ENCODE measurements around the gene EPS8L2. TPM values are rescaled to one million over a fixed set of nuclear protein-coding genes. Genes with fewer than 3 reads are reported as not detected.

Gene EPS8L2
- total and polyA plus RNA-seq, 2 experiments from 2014 or later = 157 to 310 TPM

DNA sequence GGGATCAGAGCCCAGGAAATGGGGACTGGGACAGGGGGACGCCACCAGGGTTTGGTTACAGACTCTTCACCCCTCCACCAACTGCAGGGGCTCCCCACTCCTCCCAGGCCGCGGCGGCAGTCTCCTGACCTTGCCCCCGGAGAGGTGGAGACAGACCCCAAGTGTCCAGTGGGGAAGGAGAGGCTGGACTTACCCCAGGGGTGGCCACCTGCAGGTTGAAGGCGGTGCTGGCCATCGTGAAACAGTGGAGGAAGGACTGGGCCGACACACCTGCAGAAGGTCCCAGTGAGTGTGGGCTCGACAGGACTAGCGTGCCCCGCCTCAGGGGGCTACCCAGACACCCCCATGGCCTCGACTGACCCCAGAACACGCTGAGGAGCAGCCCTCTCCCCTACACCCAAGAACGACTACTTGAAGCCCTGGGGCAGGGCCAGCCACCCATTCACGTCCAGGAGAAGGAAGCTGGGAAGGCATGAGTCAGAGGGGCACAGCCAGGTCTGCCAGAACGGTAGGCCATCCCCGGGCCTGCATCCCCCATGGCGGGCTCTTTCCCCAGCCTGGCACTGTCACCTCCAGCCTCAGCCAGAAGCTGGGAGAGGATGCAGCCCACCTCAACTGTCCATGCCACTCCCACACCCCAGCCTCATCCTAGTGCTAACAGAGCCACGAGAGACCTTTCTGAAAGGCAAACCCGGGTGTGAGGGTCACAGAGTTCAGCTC, 69.0 kb downstream of the EPS8L2 start:
- Histone ChIP-seq H3K79me2 (peaks cover 64% of the 10 kb centered on the region), H3K9me3 (ENCODE audit: low read depth) (no peaks in the 10 kb centered on the region), H2AFZ (no peak overlapping the region), H3K27me3 (no peaks in the 10 kb centered on the region), H3K4me3 (no peak overlapping the region), H3K4me2 (peak overlapping the region; percentile 100), H3K36me3 (replicated peaks; ENCODE audit: insufficient read depth, low read depth) (no peaks in the 10 kb centered on the region), H3K9me2 (replicated peaks; ENCODE audit: insufficient read depth) (no peaks in the 10 kb centered on the region), H3K4me1 (ENCODE audit: insufficient read depth) (peaks cover 21% of the 10 kb centered on the region), H4K20me1 (ENCODE audit: insufficient read depth, poor library complexity, severe bottlenecking) (peaks cover 43% of the 10 kb centered on the region), H3K27ac (no peak overlapping the region)
- peak; percentile 20 for DNase-seq (ENCODE audit: low spot score)
- WGBS (ENCODE audit: low lambda C conversion rate, missing lambda C conversion rate) = 86% methylated on average over 20 of the region's 20 CpGs
- TF ChIP-seq, protein P1, sequence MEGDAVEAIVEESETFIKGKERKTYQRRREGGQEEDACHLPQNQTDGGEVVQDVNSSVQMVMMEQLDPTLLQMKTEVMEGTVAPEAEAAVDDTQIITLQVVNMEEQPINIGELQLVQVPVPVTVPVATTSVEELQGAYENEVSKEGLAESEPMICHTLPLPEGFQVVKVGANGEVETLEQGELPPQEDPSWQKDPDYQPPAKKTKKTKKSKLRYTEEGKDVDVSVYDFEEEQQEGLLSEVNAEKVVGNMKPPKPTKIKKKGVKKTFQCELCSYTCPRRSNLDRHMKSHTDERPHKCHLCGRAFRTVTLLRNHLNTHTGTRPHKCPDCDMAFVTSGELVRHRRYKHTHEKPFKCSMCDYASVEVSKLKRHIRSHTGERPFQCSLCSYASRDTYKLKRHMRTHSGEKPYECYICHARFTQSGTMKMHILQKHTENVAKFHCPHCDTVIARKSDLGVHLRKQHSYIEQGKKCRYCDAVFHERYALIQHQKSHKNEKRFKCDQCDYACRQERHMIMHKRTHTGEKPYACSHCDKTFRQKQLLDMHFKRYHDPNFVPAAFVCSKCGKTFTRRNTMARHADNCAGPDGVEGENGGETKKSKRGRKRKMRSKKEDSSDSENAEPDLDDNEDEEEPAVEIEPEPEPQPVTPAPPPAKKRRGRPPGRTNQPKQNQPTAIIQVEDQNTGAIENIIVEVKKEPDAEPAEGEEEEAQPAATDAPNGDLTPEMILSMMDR (IDR thresholded peaks at IDR 0.05; ENCODE audit: poor library complexity) = no peak
- TF ChIP-seq EZH2phosphoT487 (IDR thresholded peaks at IDR 0.05; ENCODE audit: low read depth, severe bottlenecking, unreplicated experiment) (no peak), EZH2 (IDR thresholded peaks at IDR 0.05; ENCODE audit: borderline replicate concordance) (no peak)

DNA sequence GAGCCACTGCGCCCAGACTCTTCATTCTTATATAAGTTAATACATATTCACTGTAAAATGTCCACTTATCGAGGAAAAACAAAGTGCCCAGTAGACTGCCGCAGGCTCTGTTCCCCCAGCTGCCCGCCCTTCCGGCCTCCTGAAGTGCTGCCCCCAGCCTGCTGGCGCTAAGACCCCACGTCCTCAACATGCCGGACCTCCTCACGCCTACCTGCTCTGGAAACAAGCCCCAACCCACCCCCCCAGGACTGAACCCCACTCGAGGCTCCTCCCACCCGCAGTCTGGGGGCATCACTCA, 70.2 kb downstream of the EPS8L2 start:
- H3K36me3 ChIP-seq (replicated peaks; ENCODE audit: insufficient read depth, low read depth) = no peaks in the 10 kb centered on the region
- peak overlapping the region; percentile 100 for H3K4me2 ChIP-seq
- H3K4me3 ChIP-seq = peak overlapping the region; percentile 100
- no peak overlapping the region for H3K27ac ChIP-seq
- H3K9me2 ChIP-seq (replicated peaks; ENCODE audit: insufficient read depth) = no peaks in the 10 kb centered on the region
- peaks cover 44% of the 10 kb centered on the region for H4K20me1 ChIP-seq (ENCODE audit: insufficient read depth, poor library complexity, severe bottlenecking)
- no peaks in the 10 kb centered on the region for H3K27me3 ChIP-seq
- TF ChIP-seq, protein P1 (IDR thresholded peaks at IDR 0.05; ENCODE audit: poor library complexity) = no peak
- no peak for TF ChIP-seq EZH2phosphoT487 (IDR thresholded peaks at IDR 0.05; ENCODE audit: low read depth, severe bottlenecking, unreplicated experiment)
- TF ChIP-seq EZH2 (IDR thresholded peaks at IDR 0.05; ENCODE audit: borderline replicate concordance) = no peak
- DNase-seq (ENCODE audit: low spot score) = no peak
- no peak overlapping the region for H2AFZ ChIP-seq
- 62% methylated on average over 9 of the region's 11 CpGs for WGBS (ENCODE audit: low lambda C conversion rate, missing lambda C conversion rate)
- peaks cover 64% of the 10 kb centered on the region for H3K79me2 ChIP-seq
- H3K9me3 ChIP-seq (ENCODE audit: low read depth) = no peaks in the 10 kb centered on the region
- peaks cover 21% of the 10 kb centered on the region for H3K4me1 ChIP-seq (ENCODE audit: insufficient read depth)

DNA sequence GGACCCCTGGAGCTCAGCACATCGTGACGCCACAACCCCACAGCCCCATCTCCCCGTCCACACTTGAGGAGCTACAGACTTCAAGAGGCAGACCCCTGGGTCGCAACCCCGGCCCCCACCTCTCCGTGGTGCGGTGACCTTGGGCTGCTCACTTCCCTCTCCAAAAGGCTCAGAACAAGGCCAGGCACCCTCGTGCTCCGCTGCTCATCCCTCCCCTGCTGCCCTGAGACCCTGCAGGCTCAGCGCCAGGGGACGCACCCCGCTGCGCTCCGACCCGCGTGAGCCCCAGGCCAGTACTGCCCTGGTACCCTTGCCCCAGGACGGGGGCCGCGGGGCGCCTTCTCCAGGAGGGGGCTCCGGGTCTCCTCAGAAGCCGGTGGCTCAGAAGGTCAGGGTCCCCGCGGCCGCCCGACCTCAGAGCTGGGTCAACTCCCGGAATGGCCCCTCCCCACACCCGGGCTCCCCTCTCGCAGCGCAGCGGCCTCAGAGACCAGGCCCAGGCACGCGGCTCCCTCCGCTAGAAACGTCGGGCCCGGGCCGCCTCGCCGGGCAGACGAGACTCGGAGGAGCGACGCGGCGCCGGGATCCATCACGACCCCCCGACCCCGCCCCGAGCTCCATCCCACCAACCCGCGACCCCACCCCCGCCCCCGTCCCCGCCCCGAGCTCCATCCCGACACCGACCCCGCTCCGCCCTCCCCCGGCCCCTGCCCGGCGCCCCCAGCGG, 70.7 kb downstream of the EPS8L2 start:
- Histone ChIP-seq H3K79me2 (peaks cover 64% of the 10 kb centered on the region), H3K9me2 (replicated peaks; ENCODE audit: insufficient read depth) (no peaks in the 10 kb centered on the region), H2AFZ (peak overlapping the region; percentile 76), H3K4me2 (peak overlapping the region; percentile 100), H3K4me3 (peak overlapping the region; percentile 100), H3K36me3 (replicated peaks; ENCODE audit: insufficient read depth, low read depth) (no peaks in the 10 kb centered on the region), H3K9me3 (ENCODE audit: low read depth) (no peaks in the 10 kb centered on the region), H3K27me3 (no peaks in the 10 kb centered on the region), H3K27ac (peak overlapping the region; percentile 95), H4K20me1 (ENCODE audit: insufficient read depth, poor library complexity, severe bottlenecking) (peaks cover 40% of the 10 kb centered on the region), H3K4me1 (ENCODE audit: insufficient read depth) (peaks cover 21% of the 10 kb centered on the region)
- peak; percentile 71 for DNase-seq (ENCODE audit: low spot score)
- TF ChIP-seq EZH2 (IDR thresholded peaks at IDR 0.05; ENCODE audit: borderline replicate concordance) (no peak), EZH2phosphoT487 (IDR thresholded peaks at IDR 0.05; ENCODE audit: low read depth, severe bottlenecking, unreplicated experiment) (no peak)
- TF ChIP-seq, protein P1 (IDR thresholded peaks at IDR 0.05; ENCODE audit: poor library complexity) = peak; percentile 5
- 1% methylated on average over 27 of the region's 65 CpGs for WGBS (ENCODE audit: low lambda C conversion rate, missing lambda C conversion rate)

Other genes starting within 250 kb of the EPS8L2 start
- gene RNH1, start 199.0 kb upstream of the EPS8L2 start, total RNA-seq = 87.5 and 105 TPM in 2 replicates
- 199 and 200 TPM in 2 replicates for gene RNH1, start 199.0 kb upstream of the EPS8L2 start, polyA plus RNA-seq
- 19.3 and 28.4 TPM in 2 replicates for gene HRAS, start 170.7 kb upstream of the EPS8L2 start, total RNA-seq
- gene HRAS, start 170.7 kb upstream of the EPS8L2 start, polyA plus RNA-seq = 57.9 and 84.0 TPM in 2 replicates
- 0.64 and 1.6 TPM in 2 replicates for gene LRRC56, start 168.7 kb upstream of the EPS8L2 start, total RNA-seq
- 0.40 and 1.2 TPM in 2 replicates for gene LRRC56, start 168.7 kb upstream of the EPS8L2 start, polyA plus RNA-seq
- gene LMNTD2, start 145.5 kb upstream of the EPS8L2 start, total RNA-seq = 3.4 and 7.3 TPM in 2 replicates
- gene LMNTD2, start 145.5 kb upstream of the EPS8L2 start, polyA plus RNA-seq = 15.9 and 19.1 TPM in 2 replicates
- 47.6 and 75.8 TPM in 2 replicates for gene RASSF7, start 145.3 kb upstream of the EPS8L2 start, total RNA-seq
- gene RASSF7, start 145.3 kb upstream of the EPS8L2 start, polyA plus RNA-seq = 104 and 130 TPM in 2 replicates
- gene PHRF1, start 129.8 kb upstream of the EPS8L2 start, total RNA-seq = 25.6 and 26.9 TPM in 2 replicates
- gene PHRF1, start 129.8 kb upstream of the EPS8L2 start, polyA plus RNA-seq = 25.6 TPM in 2 replicates
- gene IRF7, start 90.3 kb upstream of the EPS8L2 start, total RNA-seq = 9.3 and 10.4 TPM in 2 replicates
- gene IRF7, start 90.3 kb upstream of the EPS8L2 start, polyA plus RNA-seq = 24.6 and 30.4 TPM in 2 replicates
- gene CDHR5, start 81.3 kb upstream of the EPS8L2 start, total RNA-seq = 91.5 and 114 TPM in 2 replicates
- 142 and 166 TPM in 2 replicates for gene CDHR5, start 81.3 kb upstream of the EPS8L2 start, polyA plus RNA-seq
- not detected in 2 replicates for gene SCT, start 79.0 kb upstream of the EPS8L2 start, total RNA-seq
- 20.5 and 21.7 TPM in 2 replicates for gene SCT, start 79.0 kb upstream of the EPS8L2 start, polyA plus RNA-seq
- not detected in 2 replicates for gene DRD4, start 69.0 kb upstream of the EPS8L2 start, total RNA-seq
- 1.1 and 2.9 TPM in 2 replicates for gene DRD4, start 69.0 kb upstream of the EPS8L2 start, polyA plus RNA-seq
- gene DEAF1, start 11.0 kb upstream of the EPS8L2 start, total RNA-seq = 27.2 and 41.5 TPM in 2 replicates
- gene DEAF1, start 11.0 kb upstream of the EPS8L2 start, polyA plus RNA-seq = 59.1 and 75.1 TPM in 2 replicates
- 23.8 and 26.7 TPM in 2 replicates for gene TMEM80, start 10.4 kb upstream of the EPS8L2 start, total RNA-seq
- 35.5 and 38.1 TPM in 2 replicates for gene TMEM80, start 10.4 kb upstream of the EPS8L2 start, polyA plus RNA-seq
- 132 and 137 TPM in 2 replicates for gene TALDO1, start 41.2 kb downstream of the EPS8L2 start, total RNA-seq
- gene TALDO1, start 41.2 kb downstream of the EPS8L2 start, polyA plus RNA-seq = 161 and 178 TPM in 2 replicates
- 21.4 and 24.2 TPM in 2 replicates for gene GATD1, start 71.3 kb downstream of the EPS8L2 start, total RNA-seq
- gene GATD1, start 71.3 kb downstream of the EPS8L2 start, polyA plus RNA-seq = 21.6 and 29.0 TPM in 2 replicates
- gene CEND1, start 83.9 kb downstream of the EPS8L2 start, total RNA-seq = not detected in 2 replicates
- gene CEND1, start 83.9 kb downstream of the EPS8L2 start, polyA plus RNA-seq = 0.39 TPM in 1 of 2 replicates, not detected in the other
- 11.1 and 16.2 TPM in 2 replicates for gene SLC25A22, start 92.0 kb downstream of the EPS8L2 start, total RNA-seq
- 19.7 and 23.7 TPM in 2 replicates for gene SLC25A22, start 92.0 kb downstream of the EPS8L2 start, polyA plus RNA-seq
- gene PIDD1, start 99.0 kb downstream of the EPS8L2 start, total RNA-seq = 7.1 and 11.1 TPM in 2 replicates
- 16.3 and 29.5 TPM in 2 replicates for gene PIDD1, start 99.0 kb downstream of the EPS8L2 start, polyA plus RNA-seq
- gene RPLP2, start 103.7 kb downstream of the EPS8L2 start, total RNA-seq = 342 and 401 TPM in 2 replicates
- gene RPLP2, start 103.7 kb downstream of the EPS8L2 start, polyA plus RNA-seq = 468 and 539 TPM in 2 replicates
- gene PNPLA2, start 112.7 kb downstream of the EPS8L2 start, total RNA-seq = 12.2 and 12.9 TPM in 2 replicates
- gene PNPLA2, start 112.7 kb downstream of the EPS8L2 start, polyA plus RNA-seq = 50.0 and 57.3 TPM in 2 replicates
- 9.7 and 10.2 TPM in 2 replicates for gene CRACR2B, start 121.7 kb downstream of the EPS8L2 start, total RNA-seq
- gene CRACR2B, start 121.7 kb downstream of the EPS8L2 start, polyA plus RNA-seq = 33.2 and 39.7 TPM in 2 replicates
- gene CD151, start 126.7 kb downstream of the EPS8L2 start, total RNA-seq = 248 and 260 TPM in 2 replicates
- gene CD151, start 126.7 kb downstream of the EPS8L2 start, polyA plus RNA-seq = 356 and 392 TPM in 2 replicates
- gene POLR2L, start 136.3 kb downstream of the EPS8L2 start, total RNA-seq = 38.0 and 50.2 TPM in 2 replicates
- 372 and 402 TPM in 2 replicates for gene POLR2L, start 136.3 kb downstream of the EPS8L2 start, polyA plus RNA-seq
- 62.5 and 82.8 TPM in 2 replicates for gene TSPAN4, start 136.6 kb downstream of the EPS8L2 start, total RNA-seq
- 148 and 177 TPM in 2 replicates for gene TSPAN4, start 136.6 kb downstream of the EPS8L2 start, polyA plus RNA-seq
- gene CHID1, start 204.6 kb downstream of the EPS8L2 start, total RNA-seq = 61.5 and 92.4 TPM in 2 replicates
- 152 and 155 TPM in 2 replicates for gene CHID1, start 204.6 kb downstream of the EPS8L2 start, polyA plus RNA-seq
- 57.8 and 68.0 TPM in 2 replicates for gene AP2A2, start 219.6 kb downstream of the EPS8L2 start, total RNA-seq
- gene AP2A2, start 219.6 kb downstream of the EPS8L2 start, polyA plus RNA-seq = 49.7 and 56.2 TPM in 2 replicates

All from hepatocyte (in vitro differentiated cells).